ENCODE data around the gene RDH16. TPM values are rescaled to one million over a fixed set of nuclear protein-coding genes. Genes with fewer than 3 reads are reported as not detected.
"Not testable (repeated sequence)": the region's sequence is repeated elsewhere in the genome, so short reads cannot be mapped to it uniquely, and the experiment has no call there.

RDH16 gene
- total RNA-seq, 2 experiments from 2014 or later: 0.18 to 0.32 TPM

DNA sequence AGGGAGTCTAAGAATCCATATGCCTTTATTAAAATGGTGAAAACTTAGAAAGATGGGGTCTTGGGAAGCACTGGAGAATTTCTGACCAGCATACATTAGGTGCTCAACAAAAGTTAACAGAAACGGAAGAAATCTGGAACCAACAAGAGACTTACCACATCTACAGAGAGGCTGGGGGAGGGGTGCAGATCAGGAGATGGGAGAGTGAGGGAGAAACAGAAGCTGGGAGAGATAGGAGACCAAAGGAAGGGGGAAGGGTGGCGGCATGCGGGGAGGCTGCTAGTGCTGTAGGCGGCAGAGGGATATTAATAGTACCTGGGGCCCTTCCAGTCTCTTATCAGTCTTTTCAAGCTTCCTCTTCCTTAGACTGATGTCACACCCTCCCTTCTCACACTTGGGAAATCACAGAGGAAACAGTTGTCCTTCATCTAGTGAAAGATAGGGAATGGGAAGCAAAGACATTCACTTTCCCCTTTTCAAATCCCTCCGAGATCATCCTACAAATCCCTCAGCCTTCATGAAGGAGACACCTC, 30.9 kb upstream of the RDH16 start:
- CTCF ChIA-PET: interaction anchor here (0.6 to 5.0 kb wide), 21 partner anchors 12 to 313 kb away, joined by 3 to 82 read pairs (median 4); partner anchors contain the start of genes HSD17B6 and STAT6
- no peak for DNase-seq
- ATAC-seq: no peak
- H3K4me1 Mint-ChIP-seq: peaks cover 11% of the 10 kb centered on the region
- intact Hi-C loops (cut with DNase I, micrococcal nuclease): no loop called here
- H3K4me3 Mint-ChIP-seq: no peak overlapping the region
- no peak overlapping the region for H3K27ac Mint-ChIP-seq
- H3K36me3 Mint-ChIP-seq (ENCODE audit: low read depth): no peaks in the 10 kb centered on the region
- H3K27me3 Mint-ChIP-seq: no peaks in the 10 kb centered on the region
- H3K9me3 Mint-ChIP-seq (ENCODE audit: low read depth): no peaks in the 10 kb centered on the region
- POLR2A ChIA-PET: interaction anchor here (0.7 kb wide), 1 partner anchor 16 kb away, joined by 3 read pairs; no protein-coding TSS in a partner anchor

DNA sequence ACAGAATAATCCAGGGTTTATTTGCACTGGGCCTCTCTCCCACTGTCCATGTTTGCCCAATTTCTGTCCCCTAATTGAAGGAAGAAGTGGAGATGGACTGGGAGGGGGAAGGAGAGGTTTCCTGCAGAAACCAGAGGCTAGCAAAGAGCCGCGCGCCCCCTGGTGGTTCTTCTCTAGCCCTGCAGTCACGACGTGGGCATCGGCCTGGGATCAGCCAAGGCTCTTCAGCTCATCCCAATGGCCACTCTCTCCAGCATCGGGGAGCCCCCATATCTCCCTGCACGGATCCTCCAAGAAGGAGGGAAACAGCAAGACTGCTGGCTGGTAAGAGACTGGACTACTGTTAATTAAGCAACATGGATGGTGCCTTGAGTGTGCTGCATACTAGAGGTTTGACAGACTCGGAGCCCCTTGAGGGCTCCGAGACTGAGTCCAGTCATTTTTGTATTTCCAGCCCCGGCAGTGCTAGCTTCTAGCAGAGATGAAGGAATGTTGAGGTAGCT, 30.2 kb upstream of the RDH16 start:
- H3K4me1 Mint-ChIP-seq: peaks cover 11% of the 10 kb centered on the region
- ChIA-PET CTCF (interaction anchor here (0.6 to 5.0 kb wide), 20 partner anchors 10 to 397 kb away, joined by 3 to 82 read pairs (median 3); partner anchors contain the start of genes HSD17B6 and STAT6), POLR2A (no interaction called here)
- H3K36me3 Mint-ChIP-seq (ENCODE audit: low read depth): no peaks in the 10 kb centered on the region
- no peak overlapping the region for H3K27ac Mint-ChIP-seq
- H3K9me3 Mint-ChIP-seq (ENCODE audit: low read depth): no peaks in the 10 kb centered on the region
- intact Hi-C loops (cut with DNase I, micrococcal nuclease): loop anchor here (1.0 kb wide), 2 partner anchors 147 to 230 kb away; no protein-coding TSS in a partner anchor
- peak; percentile 87 for DNase-seq
- H3K4me3 Mint-ChIP-seq: no peak overlapping the region
- H3K27me3 Mint-ChIP-seq: no peaks in the 10 kb centered on the region
- peak; percentile 76 for ATAC-seq

DNA sequence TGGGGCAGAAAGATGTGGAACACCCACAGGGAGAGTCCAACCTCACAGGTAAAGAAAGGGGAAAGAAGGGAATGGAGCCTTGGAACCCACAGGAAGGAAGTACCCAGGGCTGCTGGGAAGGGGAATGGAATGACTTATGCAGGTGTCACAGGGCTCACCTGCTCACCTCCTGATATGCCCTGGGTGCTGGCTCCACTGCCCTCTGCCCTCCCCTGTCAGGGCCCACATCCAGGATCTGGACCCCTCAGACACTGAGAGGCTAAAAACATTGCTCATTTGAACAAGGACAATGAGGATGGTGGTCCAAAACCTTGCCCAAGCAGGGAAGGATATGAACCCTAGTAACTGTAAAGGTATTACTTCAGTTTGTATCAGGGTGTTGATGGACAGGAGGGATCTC, 29.6 kb upstream of the RDH16 start:
- ATAC-seq (no peak), DNase-seq (no peak)
- ChIA-PET POLR2A (no interaction called here), CTCF (interaction anchor here (0.6 to 5.0 kb wide), 17 partner anchors 9 to 541 kb away, joined by 3 to 82 read pairs (median 3); partner anchors contain the start of genes HSD17B6 and STAT6)
- Mint-ChIP-seq H3K36me3 (ENCODE audit: low read depth) (no peaks in the 10 kb centered on the region), H3K4me3 (no peak overlapping the region), H3K9me3 (ENCODE audit: low read depth) (no peaks in the 10 kb centered on the region), H3K27me3 (no peaks in the 10 kb centered on the region), H3K27ac (no peak overlapping the region), H3K4me1 (peaks cover 11% of the 10 kb centered on the region)
- intact Hi-C loops (cut with DNase I, micrococcal nuclease): loop anchor here (1.0 kb wide), 2 partner anchors 147 to 230 kb away; no protein-coding TSS in a partner anchor

DNA sequence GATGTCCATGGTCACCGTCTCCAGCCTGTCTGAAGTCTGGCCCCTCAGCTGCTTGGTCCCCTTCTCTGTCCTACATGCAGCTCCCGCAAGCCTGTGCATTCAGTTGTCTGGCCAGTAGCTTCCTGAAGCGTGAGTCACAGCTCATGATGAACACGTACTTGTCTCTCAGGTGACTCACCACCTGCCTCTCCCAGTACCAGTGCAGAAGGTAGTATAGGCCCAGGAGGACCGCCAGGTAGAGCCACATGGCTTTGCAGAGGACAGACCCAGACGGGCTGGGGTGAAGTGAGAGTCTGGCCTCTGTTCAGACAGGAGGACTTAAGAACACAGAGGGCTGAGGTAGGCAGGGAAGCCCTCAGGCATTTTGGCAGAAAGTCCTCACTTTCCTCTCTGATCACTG, 28.3 kb upstream of the RDH16 start:
- H3K4me3 Mint-ChIP-seq; intact Hi-C loops (cut with DNase I, micrococcal nuclease); H3K9me3 Mint-ChIP-seq (ENCODE audit: low read depth); H3K27me3 Mint-ChIP-seq; H3K27ac Mint-ChIP-seq; H3K4me1 Mint-ChIP-seq; H3K36me3 Mint-ChIP-seq (ENCODE audit: low read depth): not testable (repeated sequence)
- ChIA-PET CTCF (interaction anchor here (0.6 to 5.0 kb wide), 5 partner anchors 14 to 323 kb away, joined by 3 to 82 read pairs (median 4); partner anchors contain the start of gene HSD17B6), POLR2A (interaction anchor here (0.6 kb wide), 1 partner anchor 13 kb away, joined by 3 read pairs; no protein-coding TSS in a partner anchor)
- ATAC-seq (peak; percentile 90), DNase-seq (peak; percentile 47)

DNA sequence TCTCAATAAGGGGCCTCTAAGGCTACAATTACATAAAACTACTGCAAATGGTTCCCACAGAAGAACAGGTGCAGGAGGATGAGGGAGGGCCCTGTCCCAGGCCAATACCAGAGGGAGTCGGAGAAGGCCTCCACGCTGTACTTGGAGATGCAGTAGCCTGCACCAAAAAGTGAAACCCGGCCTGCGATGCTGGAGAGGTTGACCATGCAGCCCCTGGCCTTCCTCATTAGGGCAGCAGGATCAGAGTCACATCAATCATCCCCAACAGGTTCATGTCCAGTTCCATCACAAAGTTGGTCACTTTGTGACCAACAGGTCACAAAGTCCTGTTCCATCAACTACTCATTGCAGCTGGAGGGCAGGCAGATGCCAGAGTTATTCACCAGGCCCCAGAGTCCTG, 26.0 kb upstream of the RDH16 start:
- H3K27ac Mint-ChIP-seq: no peak overlapping the region
- intact Hi-C loops (cut with DNase I, micrococcal nuclease): no loop called here
- H3K9me3 Mint-ChIP-seq (ENCODE audit: low read depth): no peaks in the 10 kb centered on the region
- H3K27me3 Mint-ChIP-seq: no peaks in the 10 kb centered on the region
- POLR2A ChIA-PET: no interaction called here
- H3K4me3 Mint-ChIP-seq: no peak overlapping the region
- CTCF ChIA-PET: no interaction called here
- ATAC-seq (no peak), DNase-seq (no peak)
- H3K4me1 Mint-ChIP-seq: peaks cover 3% of the 10 kb centered on the region
- no peaks in the 10 kb centered on the region for H3K36me3 Mint-ChIP-seq (ENCODE audit: low read depth)

DNA sequence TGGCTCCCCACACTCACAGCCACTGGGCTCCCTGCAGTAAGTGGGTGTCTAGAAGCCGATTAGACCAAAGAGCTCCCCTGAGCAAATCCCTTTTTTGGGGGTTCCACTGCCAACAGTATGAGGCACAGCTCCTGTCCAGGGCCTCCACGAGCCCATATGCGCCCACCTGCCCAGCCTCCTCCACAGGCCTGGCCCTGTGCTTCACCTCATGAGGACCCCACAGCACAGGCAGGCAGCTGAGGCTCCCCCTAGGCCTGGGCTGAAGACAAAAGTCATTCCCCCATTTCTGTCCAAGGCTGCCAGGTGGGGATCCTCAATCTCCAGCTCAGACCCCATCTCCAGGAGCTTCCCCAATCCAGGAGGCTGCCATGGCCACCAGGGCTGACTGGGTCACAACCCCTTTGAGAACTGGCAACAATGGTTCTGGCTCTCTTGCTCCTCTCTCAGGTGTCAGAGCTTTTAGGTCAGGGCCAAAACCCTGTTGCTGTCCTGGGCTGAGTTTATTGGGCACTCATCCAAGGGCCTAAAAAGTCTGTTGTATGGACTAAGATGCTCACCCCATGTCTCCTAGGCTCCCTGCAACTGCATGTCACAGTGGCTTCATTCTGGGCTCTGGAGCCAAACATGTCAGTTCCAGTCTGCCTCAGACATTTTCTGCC, 25.3 kb upstream of the RDH16 start:
- H3K9me3 Mint-ChIP-seq (ENCODE audit: low read depth); H3K36me3 Mint-ChIP-seq (ENCODE audit: low read depth); H3K27ac Mint-ChIP-seq; H3K4me1 Mint-ChIP-seq; POLR2A ChIA-PET; intact Hi-C loops (cut with DNase I, micrococcal nuclease); ATAC-seq; H3K4me3 Mint-ChIP-seq; H3K27me3 Mint-ChIP-seq; DNase-seq: not testable (repeated sequence)
- CTCF ChIA-PET: interaction anchor here (0.5 kb wide), 1 partner anchor 219 kb away, joined by 3 read pairs; the partner anchor contains the start of gene HSD17B6

DNA sequence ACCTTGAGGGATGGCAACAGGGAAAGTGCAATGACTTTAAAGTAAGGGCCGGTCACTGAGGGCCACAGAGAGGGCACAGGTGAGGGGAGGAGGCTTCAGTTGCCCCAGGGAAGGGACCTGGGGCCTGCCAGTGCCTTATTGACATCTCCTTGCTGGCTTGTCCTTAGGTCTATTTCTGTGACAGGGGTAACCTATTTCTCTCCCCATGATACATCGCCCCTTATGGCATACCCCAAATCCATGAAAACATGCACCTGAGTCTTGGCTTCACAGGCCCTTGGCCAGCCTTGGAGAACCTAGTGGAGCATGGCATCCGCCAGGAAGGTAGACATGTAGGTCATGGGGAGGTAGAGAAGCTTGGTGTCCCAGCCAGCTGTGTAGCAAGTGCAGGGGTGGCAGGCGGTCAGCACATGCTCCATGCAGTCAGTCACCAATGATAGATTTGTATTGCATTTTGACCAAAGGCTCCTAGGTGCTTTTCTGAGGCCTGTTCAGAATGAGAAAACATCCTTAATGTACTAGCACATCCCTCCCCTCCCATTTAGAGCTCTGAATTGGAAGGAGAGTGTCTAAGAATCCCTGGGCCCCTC, 23.6 kb upstream of the RDH16 start:
- Mint-ChIP-seq H3K36me3 (ENCODE audit: low read depth) (no peaks in the 10 kb centered on the region), H3K27ac (no peak overlapping the region), H3K9me3 (ENCODE audit: low read depth) (no peaks in the 10 kb centered on the region), H3K4me3 (no peak overlapping the region), H3K27me3 (no peaks in the 10 kb centered on the region), H3K4me1 (no peaks in the 10 kb centered on the region)
- DNase-seq (no peak), ATAC-seq (no peak)
- POLR2A ChIA-PET: no interaction called here
- CTCF ChIA-PET: no interaction called here
- intact Hi-C loops (cut with DNase I, micrococcal nuclease): no loop called here

DNA sequence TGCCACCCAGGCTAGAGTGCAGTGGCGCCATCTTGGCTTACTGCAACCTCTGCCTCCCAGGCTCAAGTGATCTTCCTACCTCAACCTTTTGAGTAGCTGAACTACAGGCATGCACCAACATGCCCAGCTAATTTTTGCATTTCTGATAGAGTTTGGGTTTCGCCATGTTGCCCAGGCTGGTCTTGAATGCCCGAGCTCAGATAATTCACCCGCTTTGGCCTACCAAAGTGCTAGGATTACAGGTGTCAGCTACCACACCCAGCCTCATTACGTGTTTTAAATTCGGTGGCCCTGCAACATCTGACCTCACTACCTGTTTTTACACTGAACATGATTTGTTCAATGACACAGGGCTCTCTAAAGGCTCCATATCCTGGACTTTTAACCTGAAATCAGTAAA, 22.9 kb upstream of the RDH16 start:
- H3K27ac Mint-ChIP-seq: no peak overlapping the region
- ATAC-seq (no peak), DNase-seq (no peak)
- intact Hi-C loops (cut with DNase I, micrococcal nuclease): no loop called here
- no peak overlapping the region for H3K4me3 Mint-ChIP-seq
- ChIA-PET CTCF (no interaction called here), POLR2A (no interaction called here)
- H3K9me3 Mint-ChIP-seq (ENCODE audit: low read depth): no peaks in the 10 kb centered on the region
- no peaks in the 10 kb centered on the region for H3K4me1 Mint-ChIP-seq
- H3K27me3 Mint-ChIP-seq: no peaks in the 10 kb centered on the region
- H3K36me3 Mint-ChIP-seq (ENCODE audit: low read depth): no peaks in the 10 kb centered on the region

DNA sequence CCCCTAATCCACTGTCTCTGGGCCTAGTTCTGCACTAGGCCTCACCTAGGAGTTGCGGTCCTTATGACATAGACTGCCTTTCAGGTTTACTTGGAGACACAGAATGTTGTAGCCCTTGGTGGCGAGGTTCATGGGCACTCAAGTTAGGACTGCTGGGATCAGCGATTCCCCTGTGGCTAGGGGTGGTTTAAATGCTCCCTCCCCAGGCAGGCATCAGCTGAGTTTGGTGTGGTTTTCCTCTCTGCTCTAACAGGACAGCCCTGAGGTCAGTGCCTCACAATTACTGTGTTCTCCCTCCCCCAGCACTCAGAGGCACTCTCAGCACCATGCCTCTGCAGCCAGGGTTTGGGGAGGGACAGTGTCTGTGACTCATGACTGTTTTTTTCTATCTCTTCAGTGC, 22.2 kb upstream of the RDH16 start:
- CTCF ChIA-PET: interaction anchor here (0.7 to 1.3 kb wide), 2 partner anchors 10 to 184 kb away, joined by 3 read pairs; no protein-coding TSS in a partner anchor
- DNase-seq (no peak), ATAC-seq (no peak)
- Mint-ChIP-seq H3K27me3 (no peaks in the 10 kb centered on the region), H3K4me3 (no peak overlapping the region), H3K27ac (no peak overlapping the region), H3K4me1 (no peaks in the 10 kb centered on the region), H3K36me3 (ENCODE audit: low read depth) (no peaks in the 10 kb centered on the region), H3K9me3 (ENCODE audit: low read depth) (no peaks in the 10 kb centered on the region)
- intact Hi-C loops (cut with DNase I, micrococcal nuclease): no loop called here
- POLR2A ChIA-PET: no interaction called here

DNA sequence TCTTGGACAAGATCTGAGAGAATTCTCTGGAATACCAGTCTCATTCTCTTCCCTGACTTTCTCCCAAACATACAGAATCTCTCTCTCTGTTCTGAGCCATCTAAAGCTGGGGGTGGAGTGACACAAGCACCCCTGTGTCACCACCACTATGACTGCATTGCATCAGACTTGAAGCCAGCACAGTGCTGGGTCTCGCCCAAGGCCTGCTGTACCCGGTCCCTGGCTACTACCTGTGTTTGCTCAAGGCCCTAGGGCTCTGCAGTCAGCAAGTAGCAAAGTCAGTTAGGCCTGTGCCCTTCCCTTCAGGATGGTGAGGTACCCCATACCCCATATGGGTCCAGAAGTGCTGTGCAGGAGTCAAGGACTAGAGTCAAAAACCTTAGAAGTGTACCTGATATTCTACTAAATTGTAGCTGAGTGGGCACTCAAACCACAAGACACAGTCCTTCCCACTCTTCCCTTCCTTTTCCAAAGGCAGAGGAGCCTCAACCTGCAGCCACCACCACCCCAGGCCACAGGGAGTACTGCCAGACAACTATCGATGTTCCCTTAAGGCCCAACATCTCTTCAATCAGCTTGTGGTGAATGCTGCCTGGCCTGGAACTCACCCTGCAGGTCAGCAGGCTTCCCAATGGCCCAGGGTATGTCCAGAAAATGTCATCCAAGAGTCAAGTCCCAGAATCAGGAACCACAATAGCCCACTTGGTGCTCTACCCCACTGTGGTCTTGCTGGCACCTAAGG, 21.2 kb upstream of the RDH16 start:
- H3K4me1 Mint-ChIP-seq: no peaks in the 10 kb centered on the region
- POLR2A ChIA-PET: no interaction called here
- no peak for DNase-seq
- H3K4me3 Mint-ChIP-seq: no peak overlapping the region
- H3K27me3 Mint-ChIP-seq: no peaks in the 10 kb centered on the region
- CTCF ChIA-PET: interaction anchor here (0.6 to 1.3 kb wide), 3 partner anchors 9 to 185 kb away, joined by 3 read pairs; no protein-coding TSS in a partner anchor
- intact Hi-C loops (cut with DNase I, micrococcal nuclease): no loop called here
- no peak for ATAC-seq
- H3K9me3 Mint-ChIP-seq (ENCODE audit: low read depth): no peaks in the 10 kb centered on the region
- H3K27ac Mint-ChIP-seq: no peak overlapping the region
- H3K36me3 Mint-ChIP-seq (ENCODE audit: low read depth): no peaks in the 10 kb centered on the region

DNA sequence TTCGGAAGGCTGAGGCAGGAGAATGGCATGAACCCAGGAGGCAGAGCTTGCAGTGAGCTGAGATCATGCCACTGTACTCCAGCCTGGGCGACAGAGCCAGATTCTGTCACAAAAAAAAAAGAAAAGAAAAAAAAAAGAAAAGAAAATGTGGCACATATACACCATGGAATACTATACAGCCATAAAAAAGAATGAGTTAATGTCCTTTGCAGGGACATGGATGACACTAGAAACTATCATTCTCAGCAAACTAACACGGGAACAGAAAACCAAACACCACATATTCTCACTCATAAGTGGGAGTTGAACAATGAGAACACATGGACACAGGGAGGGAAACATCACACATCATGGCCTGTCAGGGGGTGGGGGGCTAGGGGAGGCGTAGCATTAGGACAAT, 20.0 kb upstream of the RDH16 start:
- DNase-seq; H3K27me3 Mint-ChIP-seq; H3K36me3 Mint-ChIP-seq (ENCODE audit: low read depth); H3K4me3 Mint-ChIP-seq; ATAC-seq; intact Hi-C loops (cut with DNase I, micrococcal nuclease); POLR2A ChIA-PET; H3K4me1 Mint-ChIP-seq; H3K9me3 Mint-ChIP-seq (ENCODE audit: low read depth); H3K27ac Mint-ChIP-seq; CTCF ChIA-PET: not testable (repeated sequence)

Data from activated CD4-positive, alpha-beta T cell treated with anti-CD3 and anti-CD28 coated beads for 36 hours (primary cell).